K562 (cell line): ENCODE measurements around the gene PGA3. TPM values are rescaled to one million over a fixed set of nuclear protein-coding genes. Genes with fewer than 3 reads are reported as not detected.

Experiments used
- ADNP ChIP-seq: fragments of 200-800 bp; sonication (Bioruptor generic); IDR thresholded peaks from 2 replicates; pipeline ENCODE4 v1.6.1; 2016; ENCODE audit warnings: missing genetic modification characterization, missing compliant biosample characterization
- BMI1 ChIP-seq: fragments of 150-350 bp; IDR thresholded peaks from 2 replicates; pipeline ENCODE4 v1.6.1; 2014; ENCODE audit warnings: low read length
- BRCA1 ChIP-seq, 2 experiments: fragments of 450-650 bp in 1 of 2; sonication (generic) in 1 of 2; formaldehyde crosslinking in 1 of 2; IDR thresholded peaks; 2 replicates each; pipeline versions ENCODE4 v1.5.0 to v1.6.1; 2017 to 2020; ENCODE audit warnings: mild to moderate bottlenecking in 1 of 2, missing genetic modification reagents in 1 of 2
- DDX20 ChIP-seq: fragments of 450-650 bp; IDR thresholded peaks from 2 replicates; pipeline ENCODE4 v1.6.1; 2016; ENCODE audit warnings: missing genetic modification characterization, low read depth, mild to moderate bottlenecking, missing compliant biosample characterization, moderate library complexity
- DLX4 ChIP-seq: fragments of 250-450 bp; sonication (Bioruptor Pico); IDR thresholded peaks from 2 replicates; pipeline ENCODE4 v1.6.1; 2021; ENCODE audit warnings: mild to moderate bottlenecking
- ELF4 ChIP-seq: fragments of 450-650 bp; formaldehyde crosslinking; IDR thresholded peaks from 2 replicates; pipeline ENCODE4 v1.4.0; 2022; ENCODE audit warnings: missing genetic modification characterization
- ESRRA ChIP-seq: fragments of 450-650 bp; IDR thresholded peaks from 2 replicates; pipeline ENCODE4 v1.6.1; 2014; ENCODE audit warnings: low read depth, mild to moderate bottlenecking, moderate library complexity, borderline replicate concordance
- FOS ChIP-seq: IDR thresholded peaks from 3 replicates; pipeline ENCODE4 v1.6.1; 2011; ENCODE audit not compliant: insufficient read length; ENCODE audit errors: extremely low read depth
- HMBOX1 ChIP-seq: sonication (generic); IDR thresholded peaks from 2 replicates; pipeline ENCODE4 v1.6.1; 2016
- HMG20A ChIP-seq: fragments of 450-650 bp; formaldehyde crosslinking; conservative IDR thresholded peaks from 2 replicates; pipeline ENCODE4 v1.4.0; 2020; ENCODE audit warnings: mild to moderate bottlenecking, mixed read lengths
- HNRNPL ChIP-seq: fragments of 200-400 bp; formaldehyde crosslinking; IDR thresholded peaks from 2 replicates; pipeline ENCODE4 v1.6.1; 2017; ENCODE audit warnings: low read depth, mild to moderate bottlenecking, low read length
- KAT7 ChIP-seq: sonication (generic); formaldehyde crosslinking; IDR thresholded peaks from 2 replicates; pipeline ENCODE4 v1.8.0; 2022; ENCODE audit warnings: missing genetic modification reagents, mild to moderate bottlenecking, borderline replicate concordance
- KDM1A ChIP-seq, 2 experiments: fragments of 450-650 bp; IDR thresholded peaks; 2 replicates each; pipeline ENCODE4 v1.6.1; 2016; ENCODE audit warnings: mild to moderate bottlenecking in 2 of 2
- NCOA6 ChIP-seq: fragments of 450-650 bp; IDR thresholded peaks from 2 replicates; pipeline ENCODE4 v1.6.1; 2017; ENCODE audit warnings: mild to moderate bottlenecking
- REST ChIP-seq, 2 experiments: fragments of 450-650 bp; formaldehyde crosslinking in 1 of 2; IDR thresholded peaks; 2 replicates each; pipeline versions ENCODE4 v1.4.0 to v1.6.1; 2014 to 2020; ENCODE audit warnings: mild to moderate bottlenecking in 2 of 2, borderline replicate concordance in 1 of 2, low read depth in 1 of 2
- TEAD1 ChIP-seq, 2 experiments: fragments of 450-650 bp in 1 of 2; sonication (generic) in 1 of 2; formaldehyde crosslinking; IDR thresholded peaks; 2 replicates each; pipeline versions ENCODE4 v1.4.0 to v1.8.0; 2020 to 2022; ENCODE audit warnings: mild to moderate bottlenecking in 2 of 2, missing genetic modification reagents in 1 of 2
- ZNF143 ChIP-seq: sonication (generic); formaldehyde crosslinking; IDR thresholded peaks from 2 replicates; pipeline ENCODE4 v1.9.0; 2022; ENCODE audit warnings: mild to moderate bottlenecking, missing genetic modification reagents
- ZNF212 ChIP-seq: fragments of 450-650 bp; formaldehyde crosslinking; IDR thresholded peaks from 2 replicates; pipeline ENCODE4 v1.4.0; 2020; ENCODE audit warnings: mild to moderate bottlenecking
- ZNF766 ChIP-seq: fragments of 200-800 bp; sonication (Bioruptor generic); conservative IDR thresholded peaks from 2 replicates; pipeline ENCODE4 v1.6.1; 2016; ENCODE audit warnings: missing genetic modification characterization, missing compliant biosample characterization
- polyA plus RNA-seq, 8 experiments: library from polyadenylated mRNA; depleted of rRNA in 4 of 8; stranded (reverse) in 5 of 8; unstranded in 3 of 8; fragments of >200 nt; fragmentation: Nextera tagmentation in 2 of 8; fragmentation: Illumina TruSeq in 1 of 8; extraction: Ambion mirVana in 2 of 8; extraction: Trizol in 1 of 8; gene quantifications; 2 replicates each; pipeline versions ENCODE4 v1.2.1 to v1.2.3, GENCODE V29; 2011 to 2014; ENCODE audit warnings: inconsistent platforms in 1 of 8, missing spikeins in 1 of 8
- total RNA-seq, 7 experiments: library from RNA; depleted of rRNA in 6 of 7; stranded (reverse); fragments of >200 nt in 6 of 7; fragmentation: Illumina TruSeq in 2 of 7; extraction: Trizol in 2 of 7; gene quantifications; 2 replicates each; pipeline versions ENCODE4 v1.2.1 to v1.2.3, GENCODE V29; 2011 to 2021; ENCODE audit warnings: low replicate concordance in 1 of 7

The PGA3 gene
- total and polyA plus RNA-seq, 9 of the 15 experiments (the other 6 are each of a cell fraction or from before 2014, with no cell fraction given): 0.15 to 0.18 (median 0.18) TPM; not detected in 6

GRCh38 chr11:61164606-61165424 is 38.5 kb upstream of the PGA3 start (continued):
- TF ChIP-seq REST (IDR thresholded peaks at IDR 0.05; ENCODE audit: borderline replicate concordance): no peak
- TF ChIP-seq REST (CRISPR knock-in tag; IDR thresholded peaks at IDR 0.05; ENCODE audit: low read depth): no peak
- 0 out of 4 replicates have a peak, but pooled peaks of 1 of the 2 experiments have one; percentile 54 for TF ChIP-seq TEAD1 (CRISPR knock-in tag; IDR thresholded peaks at IDR 0.05)
- no peak for TF ChIP-seq BRCA1 (IDR thresholded peaks at IDR 0.05)
- no peak for TF ChIP-seq BRCA1 (CRISPR knock-in tag; IDR thresholded peaks at IDR 0.05)
- 0 out of 4 replicates have a peak, but pooled peaks of 1 of the 2 experiments have one; percentile 28 for TF ChIP-seq KDM1A (IDR thresholded peaks at IDR 0.05)
- TF ChIP-seq ESRRA: no peak
- no peak for TF ChIP-seq FOS
- no peak for TF ChIP-seq ELF4
- TF ChIP-seq ADNP (tag): no peak
- TF ChIP-seq KAT7 (CRISPR knock-in tag): peak; percentile 56; the same call in 1 of the 2 replicates
- no peak for TF ChIP-seq DDX20
- no peak for TF ChIP-seq ZNF143 (CRISPR knock-in tag)
- no peak for TF ChIP-seq NCOA6
- no peak for TF ChIP-seq DLX4
- peak; percentile 42; the same call in 1 of the 2 replicates for TF ChIP-seq HMBOX1
- no peak for TF ChIP-seq BMI1
- TF ChIP-seq HNRNPL: no peak
- no peak for TF ChIP-seq ZNF212
- TF ChIP-seq HMG20A (CRISPR knock-in tag): no peak
- no peak for TF ChIP-seq ZNF766 (CRISPR knock-in tag)
